ENCODE results near the gene RGL1.

DNA sequence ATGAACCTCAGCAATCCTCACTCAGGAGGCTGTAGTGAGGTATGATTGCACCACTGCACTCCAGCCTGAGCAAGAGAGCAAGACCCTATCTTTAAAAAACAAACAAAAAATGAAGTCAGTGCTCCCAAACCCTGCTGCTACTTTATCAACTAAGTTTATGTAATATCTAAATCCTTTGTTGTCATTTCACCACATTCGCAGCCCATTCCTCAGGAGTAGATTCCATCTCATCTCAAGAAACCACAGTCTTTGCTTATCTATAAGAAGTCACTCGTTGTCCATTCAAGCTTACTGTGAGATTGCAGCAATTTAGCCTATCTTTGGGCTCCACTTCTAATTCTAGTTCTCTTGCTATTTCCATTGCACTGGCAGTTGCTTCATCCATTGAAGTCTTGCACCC lies 44.3 kb upstream of the RGL1 start:
- TF ChIP-seq, protein P1, sequence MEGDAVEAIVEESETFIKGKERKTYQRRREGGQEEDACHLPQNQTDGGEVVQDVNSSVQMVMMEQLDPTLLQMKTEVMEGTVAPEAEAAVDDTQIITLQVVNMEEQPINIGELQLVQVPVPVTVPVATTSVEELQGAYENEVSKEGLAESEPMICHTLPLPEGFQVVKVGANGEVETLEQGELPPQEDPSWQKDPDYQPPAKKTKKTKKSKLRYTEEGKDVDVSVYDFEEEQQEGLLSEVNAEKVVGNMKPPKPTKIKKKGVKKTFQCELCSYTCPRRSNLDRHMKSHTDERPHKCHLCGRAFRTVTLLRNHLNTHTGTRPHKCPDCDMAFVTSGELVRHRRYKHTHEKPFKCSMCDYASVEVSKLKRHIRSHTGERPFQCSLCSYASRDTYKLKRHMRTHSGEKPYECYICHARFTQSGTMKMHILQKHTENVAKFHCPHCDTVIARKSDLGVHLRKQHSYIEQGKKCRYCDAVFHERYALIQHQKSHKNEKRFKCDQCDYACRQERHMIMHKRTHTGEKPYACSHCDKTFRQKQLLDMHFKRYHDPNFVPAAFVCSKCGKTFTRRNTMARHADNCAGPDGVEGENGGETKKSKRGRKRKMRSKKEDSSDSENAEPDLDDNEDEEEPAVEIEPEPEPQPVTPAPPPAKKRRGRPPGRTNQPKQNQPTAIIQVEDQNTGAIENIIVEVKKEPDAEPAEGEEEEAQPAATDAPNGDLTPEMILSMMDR (IDR thresholded peaks at IDR 0.05): no peak
- TF ChIP-seq POLR2AphosphoS5 (IDR thresholded peaks at IDR 0.05) (no peak), POLR2A (IDR thresholded peaks at IDR 0.05) (no peak), EP300 (IDR thresholded peaks at IDR 0.05; ENCODE audit: low read depth) (no peak)
